Parathyroid adenoma (tissue), 2 donors: Measurements from ENCODE around the gene COL23A1.

ENCODE experiments used
- H2AFZ ChIP-seq: fragments of 300-600 bp; sonication (generic); one replicate; pipeline ENCODE4 v1.7.0; 2017; ENCODE audit warnings: antibody characterized with exemption, mild to moderate bottlenecking
- H3K27ac ChIP-seq: fragments of 300-600 bp; sonication (generic); one replicate; pipeline ENCODE4 v1.7.0; 2017
- H3K27me3 ChIP-seq: fragments of 300-600 bp; sonication (generic); one replicate; pipeline ENCODE4 v1.7.0; 2017; ENCODE audit warnings: low read length; ENCODE audit not compliant: control insufficient read depth, insufficient read depth
- H3K36me3 ChIP-seq: fragments of 300-600 bp; sonication (generic); one replicate; pipeline ENCODE4 v1.7.0; 2017; ENCODE audit warnings: low read length; ENCODE audit not compliant: control insufficient read depth, insufficient read depth
- H3K4me1 ChIP-seq: fragments of 300-600 bp; sonication (generic); one replicate; pipeline ENCODE4 v1.7.0; 2017; ENCODE audit warnings: control low read depth
- H3K4me2 ChIP-seq: fragments of 300-600 bp; sonication (generic); one replicate; pipeline ENCODE4 v1.7.0; 2017; ENCODE audit warnings: low read length
- H3K4me3 ChIP-seq: fragments of 300-600 bp; sonication (generic); one replicate; pipeline ENCODE4 v1.7.0; 2017; ENCODE audit warnings: low read depth, low read length
- H3K79me2 ChIP-seq: fragments of 300-600 bp; sonication (generic); one replicate; pipeline ENCODE4 v1.7.0; 2017; ENCODE audit warnings: control low read depth
- H3K9ac ChIP-seq: fragments of 300-600 bp; sonication (generic); one replicate; pipeline ENCODE4 v1.7.0; 2017; ENCODE audit warnings: mild to moderate bottlenecking
- H3K9me3 ChIP-seq: fragments of 300-600 bp; sonication (generic); one replicate; pipeline ENCODE4 v1.7.0; 2017; ENCODE audit warnings: low read length; ENCODE audit not compliant: control insufficient read depth
- CTCF ChIP-seq: fragments of 300-600 bp; sonication (generic); IDR thresholded peaks from one replicate; pipeline ENCODE4 v1.7.0; 2017; ENCODE audit warnings: antibody characterized with exemption, mild to moderate bottlenecking
- donor health status: primary hyperparathyroidism.

COL23A1 gene

GRCh38 chr5:178514851-178515418, 75.3 kb downstream of the COL23A1 start:
- TF ChIP-seq CTCF: no peak
- no peak overlapping the region for H3K9ac ChIP-seq
- H3K4me2 ChIP-seq: no peak overlapping the region
- no peak overlapping the region for H2AFZ ChIP-seq
- no peaks in the 10 kb centered on the region for H3K4me1 ChIP-seq
- H3K9me3 ChIP-seq: no peaks in the 10 kb centered on the region
- H3K27me3 ChIP-seq: no peaks in the 10 kb centered on the region
- H3K4me3 ChIP-seq: no peak overlapping the region
- no peaks in the 10 kb centered on the region for H3K36me3 ChIP-seq
- no peaks in the 10 kb centered on the region for H3K79me2 ChIP-seq
- H3K27ac ChIP-seq: no peak overlapping the region

- Histone ChIP-seq H3K27ac (no peak overlapping the region), H3K4me1 (no peaks in the 10 kb centered on the region), H3K4me2 (no peak overlapping the region), H3K4me3 (no peak overlapping the region), H3K9me3 (no peaks in the 10 kb centered on the region), H3K27me3 (no peaks in the 10 kb centered on the region), H2AFZ (no peak overlapping the region), H3K9ac (no peak overlapping the region), H3K79me2 (no peaks in the 10 kb centered on the region), H3K36me3 (no peaks in the 10 kb centered on the region)
- no peak for TF ChIP-seq CTCF
Observed at GRCh38 chr5:178511172-178511571, 79.0 kb downstream of the COL23A1 start.

- Histone ChIP-seq H3K4me1 (no peaks in the 10 kb centered on the region), H3K27me3 (no peaks in the 10 kb centered on the region), H3K79me2 (no peaks in the 10 kb centered on the region), H3K9me3 (no peaks in the 10 kb centered on the region), H3K4me3 (no peak overlapping the region), H3K4me2 (no peak overlapping the region), H2AFZ (no peak overlapping the region), H3K27ac (no peak overlapping the region), H3K36me3 (no peaks in the 10 kb centered on the region), H3K9ac (no peak overlapping the region)
- TF ChIP-seq CTCF: no peak
Observed at GRCh38 chr5:178509491-178510057, 80.6 kb downstream of the COL23A1 start.

- TF ChIP-seq CTCF: no peak
- Histone ChIP-seq H3K4me2 (no peak overlapping the region), H3K27ac (no peak overlapping the region), H3K36me3 (no peaks in the 10 kb centered on the region), H3K4me3 (no peak overlapping the region), H3K9ac (no peak overlapping the region), H2AFZ (no peak overlapping the region), H3K9me3 (no peaks in the 10 kb centered on the region), H3K79me2 (no peaks in the 10 kb centered on the region), H3K27me3 (no peaks in the 10 kb centered on the region), H3K4me1 (no peaks in the 10 kb centered on the region)
Observed at GRCh38 chr5:178507151-178507932, 82.9 kb downstream of the COL23A1 start.
